Fibroblast of upper back skin (primary cell): ENCODE measurements around the gene ALG2.

ENCODE experiments used
- DNase-seq: peaks from one replicate; pipeline ENCODE4 v3.0.0-alpha.2; 2013

Gene ALG2

GRCh38 chr9:99169982-99170761 is 51.6 kb downstream of the ALG2 start:
- DNase-seq, result no peak

- no peak for DNase-seq
Observed at GRCh38 chr9:99169086-99169485, 52.7 kb downstream of the ALG2 start.

GRCh38 chr9:99167694-99168093 is 54.0 kb downstream of the ALG2 start:
- no peak for DNase-seq

GRCh38 chr9:99167119-99167518 is 54.6 kb downstream of the ALG2 start:
- DNase-seq, result no peak
